ENCODE results near the gene SEC16A.
"Not testable (repeated sequence)": the region's sequence is repeated elsewhere in the genome, so short reads cannot be mapped to it uniquely, and the experiment has no call there.

SEC16A gene

GRCh38 chr9:136429683-136430491, 53.0 kb downstream of the SEC16A start:
- no peaks in the 10 kb centered on the region for H3K9me2 ChIP-seq (replicated peaks; ENCODE audit: insufficient read depth, low read length)
- H3K9ac ChIP-seq (ENCODE audit: low read length) = no peak overlapping the region
- H3K4me2 ChIP-seq (ENCODE audit: low read depth, low read length) = no peak overlapping the region
- no peaks in the 10 kb centered on the region for H3F3A ChIP-seq (ENCODE audit: insufficient read depth, low read length)
- H3K79me2 ChIP-seq (ENCODE audit: low read length) = peaks cover 2% of the 10 kb centered on the region
- no peaks in the 10 kb centered on the region for H3K4me1 ChIP-seq (ENCODE audit: low read length)
- no peaks in the 10 kb centered on the region for H4K20me1 ChIP-seq (ENCODE audit: insufficient read depth, low read length)
- H3K9me3 ChIP-seq (replicated peaks; ENCODE audit: insufficient read depth, low read length) = no peaks in the 10 kb centered on the region
- no peak for DNase-seq
- no peak overlapping the region for H3K4me3 ChIP-seq (ENCODE audit: low read length)
- H3K27me3 ChIP-seq (replicated peaks; ENCODE audit: insufficient read depth, low read length) = no peaks in the 10 kb centered on the region
- TF ChIP-seq CTCF (IDR thresholded peaks at IDR 0.05; ENCODE audit: low read length) = no peak
- no peaks in the 10 kb centered on the region; the same call in 1 of the 2 replicates for H3K36me3 ChIP-seq (replicated peaks; ENCODE audit: insufficient read depth, low read length)
- H3K27ac ChIP-seq (ENCODE audit: low read length) = no peak overlapping the region
- H2AFZ ChIP-seq (ENCODE audit: low read length) = no peak overlapping the region

- Histone ChIP-seq H3K27ac (ENCODE audit: low read length) (no peak overlapping the region), H3K4me3 (ENCODE audit: low read length) (no peak overlapping the region), H2AFZ (ENCODE audit: low read length) (no peak overlapping the region), H3K36me3 (replicated peaks; ENCODE audit: insufficient read depth, low read length) (no peaks in the 10 kb centered on the region; the same call in 1 of the 2 replicates), H3K79me2 (ENCODE audit: low read length) (no peaks in the 10 kb centered on the region), H3F3A (ENCODE audit: insufficient read depth, low read length) (no peaks in the 10 kb centered on the region), H3K9me2 (replicated peaks; ENCODE audit: insufficient read depth, low read length) (no peaks in the 10 kb centered on the region), H3K9me3 (replicated peaks; ENCODE audit: insufficient read depth, low read length) (no peaks in the 10 kb centered on the region), H3K4me1 (ENCODE audit: low read length) (no peaks in the 10 kb centered on the region), H4K20me1 (ENCODE audit: insufficient read depth, low read length) (no peaks in the 10 kb centered on the region), H3K27me3 (replicated peaks; ENCODE audit: insufficient read depth, low read length) (no peaks in the 10 kb centered on the region), H3K4me2 (ENCODE audit: low read depth, low read length) (no peak overlapping the region), H3K9ac (ENCODE audit: low read length) (no peak overlapping the region)
- TF ChIP-seq EZH2phosphoT487 (IDR thresholded peaks at IDR 0.05; ENCODE audit: low read length) = no peak
- TF ChIP-seq CTCF (IDR thresholded peaks at IDR 0.05; ENCODE audit: low read length) = no peak
- no peak for TF ChIP-seq EZH2 (optimal IDR thresholded peaks at IDR 0.05; ENCODE audit: low read depth, low read length)
- DNase-seq = no peak
Measured at GRCh38 chr9:136429075-136429628, 53.7 kb downstream of the SEC16A start.

GRCh38 chr9:136426787-136427186, 56.1 kb downstream of the SEC16A start:
- H3K4me1 ChIP-seq (ENCODE audit: low read length) = no peaks in the 10 kb centered on the region

GRCh38 chr9:136425367-136425766, 57.5 kb downstream of the SEC16A start:
- not testable (repeated sequence) for H3K9ac ChIP-seq (ENCODE audit: low read length); H3F3A ChIP-seq (ENCODE audit: insufficient read depth, low read length); H3K9me3 ChIP-seq (replicated peaks; ENCODE audit: insufficient read depth, low read length); DNase-seq; H3K4me2 ChIP-seq (ENCODE audit: low read depth, low read length); H3K9me2 ChIP-seq (replicated peaks; ENCODE audit: insufficient read depth, low read length); H2AFZ ChIP-seq (ENCODE audit: low read length); H3K27ac ChIP-seq (ENCODE audit: low read length); H4K20me1 ChIP-seq (ENCODE audit: insufficient read depth, low read length); H3K27me3 ChIP-seq (replicated peaks; ENCODE audit: insufficient read depth, low read length); H3K36me3 ChIP-seq (replicated peaks; ENCODE audit: insufficient read depth, low read length); H3K79me2 ChIP-seq (ENCODE audit: low read length); H3K4me1 ChIP-seq (ENCODE audit: low read length); H3K4me3 ChIP-seq (ENCODE audit: low read length)

More at GRCh38 chr9:136426787-136427186, 56.1 kb downstream of the SEC16A start:
- Histone ChIP-seq H3K4me3 (ENCODE audit: low read length) (no peak overlapping the region), H3F3A (ENCODE audit: insufficient read depth, low read length) (no peaks in the 10 kb centered on the region), H3K27ac (ENCODE audit: low read length) (no peak overlapping the region), H3K79me2 (ENCODE audit: low read length) (no peaks in the 10 kb centered on the region), H3K9me2 (replicated peaks; ENCODE audit: insufficient read depth, low read length) (no peaks in the 10 kb centered on the region), H3K9ac (ENCODE audit: low read length) (no peak overlapping the region), H3K4me2 (ENCODE audit: low read depth, low read length) (no peak overlapping the region), H3K27me3 (replicated peaks; ENCODE audit: insufficient read depth, low read length) (no peaks in the 10 kb centered on the region), H3K9me3 (replicated peaks; ENCODE audit: insufficient read depth, low read length) (no peaks in the 10 kb centered on the region), H4K20me1 (ENCODE audit: insufficient read depth, low read length) (no peaks in the 10 kb centered on the region), H3K36me3 (replicated peaks; ENCODE audit: insufficient read depth, low read length) (peaks cover 3% of the 10 kb centered on the region; the same call in 1 of the 2 replicates), H2AFZ (ENCODE audit: low read length) (no peak overlapping the region)
- TF ChIP-seq EZH2phosphoT487 (IDR thresholded peaks at IDR 0.05; ENCODE audit: low read length) (no peak), CTCF (IDR thresholded peaks at IDR 0.05; ENCODE audit: low read length) (no peak), EZH2 (optimal IDR thresholded peaks at IDR 0.05; ENCODE audit: low read depth, low read length) (no peak)
- DNase-seq = no peak
